WI38 (cell line): ENCODE measurements around the gene SKOR1.
A peak's percentile ranks its signal among the peaks of the same experiment; 100 is the strongest.

ENCODE experiments used
- H3K4me3 ChIP-seq: 2 replicates; pipeline ENCODE4 v1.5.1; 2011; ENCODE audit warnings: low read depth, mild to moderate bottlenecking, control low read depth, low read length
- TF ChIP-seq, protein P1 (sequence below): IDR thresholded peaks from 2 replicates; pipeline ENCODE4 v1.5.1; 2012; ENCODE audit warnings: low read depth, mild to moderate bottlenecking, control low read depth, low read length

The SKOR1 gene, protein sequence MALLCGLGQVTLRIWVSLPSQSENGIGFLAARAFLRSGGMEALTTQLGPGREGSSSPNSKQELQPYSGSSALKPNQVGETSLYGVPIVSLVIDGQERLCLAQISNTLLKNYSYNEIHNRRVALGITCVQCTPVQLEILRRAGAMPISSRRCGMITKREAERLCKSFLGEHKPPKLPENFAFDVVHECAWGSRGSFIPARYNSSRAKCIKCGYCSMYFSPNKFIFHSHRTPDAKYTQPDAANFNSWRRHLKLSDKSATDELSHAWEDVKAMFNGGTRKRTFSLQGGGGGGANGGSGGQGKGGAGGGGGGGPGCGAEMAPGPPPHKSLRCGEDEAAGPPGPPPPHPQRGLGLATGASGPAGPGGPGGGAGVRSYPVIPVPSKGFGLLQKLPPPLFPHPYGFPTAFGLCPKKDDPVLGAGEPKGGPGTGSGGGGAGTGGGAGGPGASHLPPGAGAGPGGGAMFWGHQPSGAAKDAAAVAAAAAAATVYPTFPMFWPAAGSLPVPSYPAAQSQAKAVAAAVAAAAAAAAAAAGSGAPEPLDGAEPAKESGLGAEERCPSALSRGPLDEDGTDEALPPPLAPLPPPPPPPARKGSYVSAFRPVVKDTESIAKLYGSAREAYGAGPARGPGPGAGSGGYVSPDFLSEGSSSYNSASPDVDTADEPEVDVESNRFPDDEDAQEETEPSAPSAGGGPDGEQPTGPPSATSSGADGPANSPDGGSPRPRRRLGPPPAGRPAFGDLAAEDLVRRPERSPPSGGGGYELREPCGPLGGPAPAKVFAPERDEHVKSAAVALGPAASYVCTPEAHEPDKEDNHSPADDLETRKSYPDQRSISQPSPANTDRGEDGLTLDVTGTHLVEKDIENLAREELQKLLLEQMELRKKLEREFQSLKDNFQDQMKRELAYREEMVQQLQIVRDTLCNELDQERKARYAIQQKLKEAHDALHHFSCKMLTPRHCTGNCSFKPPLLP

DNA sequence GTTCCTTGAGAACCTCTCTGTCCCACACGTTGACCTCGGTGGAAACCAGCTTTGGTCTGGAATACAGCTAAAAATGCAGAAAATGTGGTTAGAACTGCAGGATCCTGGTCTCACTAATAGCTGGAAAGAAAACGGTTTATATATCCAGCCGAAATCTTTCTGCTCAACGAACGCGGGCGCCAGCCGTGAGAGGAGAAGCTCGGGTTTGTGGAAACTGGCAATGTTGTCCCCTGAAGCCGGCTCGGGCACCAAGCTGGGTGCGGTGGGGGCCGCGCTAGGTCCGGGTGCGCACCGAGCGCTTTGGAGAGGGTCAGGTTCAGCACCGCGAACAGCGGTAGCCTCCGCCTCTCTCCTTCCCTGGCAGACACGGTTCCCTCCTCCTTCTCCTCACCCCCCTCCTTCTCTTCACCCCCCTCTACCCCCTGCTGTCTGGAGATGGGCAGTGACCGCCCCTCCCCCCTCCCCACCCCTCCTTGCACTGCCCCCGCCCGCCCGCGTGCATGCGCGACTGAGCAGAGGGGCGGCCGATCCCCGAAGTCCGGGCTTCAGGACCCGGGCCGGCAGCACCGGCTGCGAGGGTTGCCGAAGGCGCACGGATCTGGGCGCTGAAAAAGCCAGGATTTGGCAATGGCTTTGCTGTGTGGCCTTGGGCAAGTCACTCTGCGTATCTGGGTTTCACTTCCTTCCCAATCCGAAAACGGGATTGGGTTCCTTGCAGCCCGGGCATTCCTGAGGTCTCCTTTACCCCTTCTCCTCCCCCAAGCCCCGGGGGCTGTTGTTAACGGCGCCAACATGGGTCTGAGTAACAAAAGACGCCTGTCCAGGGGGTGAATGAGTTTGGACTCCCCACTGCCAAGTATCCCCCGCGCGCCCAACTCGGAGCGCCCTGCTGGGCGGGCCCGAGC is at the start of gene SKOR1:
SKOR1 (plus strand) TSS at position 534 of the 905 bp plus-strand sequence; CDS start at position 628, 94 bp downstream.
- TF ChIP-seq, protein P1, sequence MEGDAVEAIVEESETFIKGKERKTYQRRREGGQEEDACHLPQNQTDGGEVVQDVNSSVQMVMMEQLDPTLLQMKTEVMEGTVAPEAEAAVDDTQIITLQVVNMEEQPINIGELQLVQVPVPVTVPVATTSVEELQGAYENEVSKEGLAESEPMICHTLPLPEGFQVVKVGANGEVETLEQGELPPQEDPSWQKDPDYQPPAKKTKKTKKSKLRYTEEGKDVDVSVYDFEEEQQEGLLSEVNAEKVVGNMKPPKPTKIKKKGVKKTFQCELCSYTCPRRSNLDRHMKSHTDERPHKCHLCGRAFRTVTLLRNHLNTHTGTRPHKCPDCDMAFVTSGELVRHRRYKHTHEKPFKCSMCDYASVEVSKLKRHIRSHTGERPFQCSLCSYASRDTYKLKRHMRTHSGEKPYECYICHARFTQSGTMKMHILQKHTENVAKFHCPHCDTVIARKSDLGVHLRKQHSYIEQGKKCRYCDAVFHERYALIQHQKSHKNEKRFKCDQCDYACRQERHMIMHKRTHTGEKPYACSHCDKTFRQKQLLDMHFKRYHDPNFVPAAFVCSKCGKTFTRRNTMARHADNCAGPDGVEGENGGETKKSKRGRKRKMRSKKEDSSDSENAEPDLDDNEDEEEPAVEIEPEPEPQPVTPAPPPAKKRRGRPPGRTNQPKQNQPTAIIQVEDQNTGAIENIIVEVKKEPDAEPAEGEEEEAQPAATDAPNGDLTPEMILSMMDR: no peak

GRCh38 chr15:67775998-67776397 is 49.3 kb upstream of the SKOR1 start:
- H3K4me3 ChIP-seq: no peak overlapping the region
- TF ChIP-seq, protein P1: no peak

More for the DNA sequence above, at the start of gene SKOR1:
- H3K4me3 ChIP-seq: peak within 1 kb of the TSS; percentile 14; the same call in 1 of the 2 replicates

DNA sequence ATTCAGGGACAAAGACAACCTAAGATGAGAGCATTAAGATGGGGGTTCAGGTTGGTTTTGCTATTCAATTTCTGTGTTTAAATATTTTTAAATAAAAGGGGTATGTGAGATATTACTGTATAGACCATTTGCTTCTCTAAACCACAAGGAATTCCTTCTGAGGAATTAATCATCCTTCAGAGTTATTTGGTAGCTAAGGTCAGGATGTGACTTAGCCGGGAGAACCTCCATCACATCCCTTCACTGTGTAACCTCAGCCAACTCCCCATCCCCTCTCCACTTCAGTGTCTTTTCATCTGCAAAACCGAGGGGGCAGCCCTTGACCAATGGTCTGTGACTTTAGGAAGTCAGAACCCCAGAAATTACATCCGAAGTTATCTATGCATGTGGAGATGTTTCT is 48.7 kb upstream of the SKOR1 start:
- TF ChIP-seq, protein P1: no peak
- no peak overlapping the region for H3K4me3 ChIP-seq

DNA sequence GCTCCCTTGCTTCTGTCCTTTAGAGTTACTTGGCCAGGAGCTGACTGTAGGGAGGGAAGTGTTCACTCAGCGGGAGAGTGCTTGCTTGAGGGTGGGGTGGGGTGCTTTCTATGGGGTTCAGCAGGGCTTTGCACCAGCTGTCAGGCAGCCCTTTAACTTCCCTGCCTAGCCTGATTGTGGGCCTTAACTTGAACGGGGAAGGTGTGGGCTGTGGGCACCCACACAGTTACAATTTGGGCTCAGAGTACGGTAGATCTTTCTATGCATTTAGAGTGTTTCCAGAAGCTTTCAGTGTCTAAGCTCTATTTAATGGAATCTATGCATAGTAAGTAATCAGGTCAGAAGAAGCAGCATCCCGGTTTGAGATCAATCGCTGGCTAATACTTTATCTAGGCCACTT is 48.2 kb upstream of the SKOR1 start:
- TF ChIP-seq, protein P1: no peak
- H3K4me3 ChIP-seq: no peak overlapping the region

DNA sequence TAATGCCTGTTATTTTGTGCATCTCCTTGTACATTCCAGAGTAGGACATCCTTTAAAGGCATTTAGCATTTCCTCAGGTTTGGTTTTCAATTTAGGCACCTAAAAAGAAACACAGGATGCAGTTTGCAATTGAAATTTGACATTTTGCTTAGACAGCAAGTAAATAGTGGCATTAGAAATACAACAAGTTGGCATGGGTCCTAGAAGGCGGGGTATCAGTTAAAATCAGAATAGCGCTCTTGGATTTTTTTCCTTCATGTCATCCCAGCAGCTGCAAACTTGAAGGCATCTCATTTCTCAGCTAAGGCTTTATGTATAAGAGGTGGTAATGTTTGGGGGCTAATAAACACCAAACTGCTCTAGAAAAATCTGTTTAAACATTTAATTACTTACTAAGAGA is 47.5 kb upstream of the SKOR1 start:
- TF ChIP-seq, protein P1: no peak
- H3K4me3 ChIP-seq: no peak overlapping the region

GRCh38 chr15:67778968-67779548 is 46.3 kb upstream of the SKOR1 start:
- H3K4me3 ChIP-seq: no peak overlapping the region
- TF ChIP-seq, protein P1: no peak
